Thyroid gland (tissue), 4 donors: ENCODE measurements around the gene PIK3R5.

Experiments
- CTCF ChIP-seq, 6 experiments: fragments of 200-600 bp in 3 of 6; fragments of 450-650 bp in 3 of 6; sonication (generic) in 3 of 6; IDR thresholded peaks; one replicate each; pipeline ENCODE4 v1.5.1; 2016 to 2019; ENCODE audit warnings: antibody characterized with exemption in 6 of 6, mild to moderate bottlenecking in 2 of 6, inconsistent platforms in 1 of 6, moderate library complexity in 1 of 6
- POLR2A ChIP-seq, 2 donors: fragments of 450-650 bp; IDR thresholded peaks; one replicate each; pipeline ENCODE4 v1.6.1; 2017; ENCODE audit warnings: antibody characterized with exemption in 2 of 2, mild to moderate bottlenecking in 2 of 2, moderate library complexity in 1 of 2

- TF ChIP-seq CTCF (IDR thresholded peaks at IDR 0.05) (no peak), POLR2A (IDR thresholded peaks at IDR 0.05) (no peak)
Measured at GRCh38 chr17:8844229-8845218, 121.0 kb downstream of the PIK3R5 start.
